Hepatocyte (in vitro differentiated cells): ENCODE data around the gene DYRK1A. TPM values are rescaled to one million over a fixed set of nuclear protein-coding genes. Genes with fewer than 3 reads are reported as not detected.

ENCODE experiments used
- DNase-seq: peaks from one replicate; pipeline ENCODE4 v3.0.0-alpha.2; 2016; ENCODE audit warnings: low spot score
- H2AFZ ChIP-seq: fragments of 200-600 bp; sonication (generic); 2 replicates; pipeline ENCODE4 v1.6.0; 2016; ENCODE audit warnings: antibody characterized with exemption, mild to moderate bottlenecking
- H3K27ac ChIP-seq: fragments of 200-600 bp; sonication (generic); 2 replicates; pipeline ENCODE4 v1.5.1; 2016; ENCODE audit warnings: mild to moderate bottlenecking
- H3K27me3 ChIP-seq: fragments of 200-600 bp; sonication (generic); 2 replicates; pipeline ENCODE4 v1.6.1; 2016
- H3K36me3 ChIP-seq: fragments of 200-600 bp; sonication (generic); replicated peaks from 2 replicates; pipeline ENCODE4 v1.5.1; 2016; ENCODE audit warnings: low read depth; ENCODE audit not compliant: insufficient read depth
- H3K4me1 ChIP-seq: fragments of 200-600 bp; sonication (generic); 2 replicates; pipeline ENCODE4 v1.5.1; 2016; ENCODE audit warnings: mild to moderate bottlenecking, moderate library complexity; ENCODE audit not compliant: insufficient read depth
- H3K4me2 ChIP-seq: fragments of 200-600 bp; sonication (generic); 2 replicates; pipeline ENCODE4 v1.6.0; 2016
- H3K4me3 ChIP-seq: fragments of 200-600 bp; sonication (generic); 2 replicates; pipeline ENCODE4 v1.5.1; 2016; ENCODE audit warnings: mild to moderate bottlenecking
- H3K79me2 ChIP-seq: fragments of 200-600 bp; sonication (generic); 2 replicates; pipeline ENCODE4 v1.6.0; 2017; ENCODE audit warnings: mild to moderate bottlenecking
- H3K9me2 ChIP-seq: fragments of 200-600 bp; sonication (generic); replicated peaks from 2 replicates; pipeline ENCODE4 v1.6.0; 2017; ENCODE audit warnings: mild to moderate bottlenecking; ENCODE audit not compliant: insufficient read depth
- H3K9me3 ChIP-seq: fragments of 200-600 bp; sonication (generic); 2 replicates; pipeline ENCODE4 v1.5.1; 2016; ENCODE audit warnings: low read depth, mild to moderate bottlenecking
- H4K20me1 ChIP-seq: fragments of 200-600 bp; sonication (generic); 2 replicates; pipeline ENCODE4 v1.6.0; 2016; ENCODE audit warnings: mild to moderate bottlenecking; ENCODE audit not compliant: insufficient read depth, poor library complexity, severe bottlenecking
- EZH2 ChIP-seq: fragments of 200-600 bp; sonication (generic); IDR thresholded peaks from 2 replicates; pipeline ENCODE4 v1.6.1; 2016; ENCODE audit warnings: antibody characterized with exemption, mild to moderate bottlenecking, borderline replicate concordance
- EZH2phosphoT487 ChIP-seq: fragments of 200-600 bp; sonication (generic); IDR thresholded peaks from one replicate; pipeline ENCODE4 v1.6.1; 2018; ENCODE audit warnings: antibody characterized with exemption, mild to moderate bottlenecking, low read depth, moderate library complexity; ENCODE audit not compliant: unreplicated experiment, severe bottlenecking
- whole genome bisulfite sequencing: methylation state at CpG from one replicate; pipeline ENCODE4 v1.1.6; 2016; ENCODE audit warnings: low lambda C conversion rate; ENCODE audit errors: missing lambda C conversion rate; 5-methylcytosine and 5-hydroxymethylcytosine counted together
- polyA plus RNA-seq: library from polyadenylated mRNA; unstranded; fragments of >200 nt; fragmentation: Nextera tagmentation; extraction: Ambion mirVana; gene quantifications from 2 replicates; pipeline ENCODE4 v1.2.1, GENCODE V29; 2016
- total RNA-seq: library from RNA; depleted of rRNA; stranded (reverse); fragments of >200 nt; gene quantifications from 2 replicates; pipeline ENCODE4 v1.2.3, GENCODE V29; 2014
- TF ChIP-seq, protein P1 (sequence below): fragments of 200-600 bp; sonication (generic); IDR thresholded peaks from 2 replicates; pipeline ENCODE4 v1.5.1; 2016; ENCODE audit warnings: antibody characterized with exemption, mild to moderate bottlenecking; ENCODE audit not compliant: poor library complexity

Gene DYRK1A
- total and polyA plus RNA-seq, 2 experiments from 2014 or later, result 4.9 to 85.2 TPM

DNA sequence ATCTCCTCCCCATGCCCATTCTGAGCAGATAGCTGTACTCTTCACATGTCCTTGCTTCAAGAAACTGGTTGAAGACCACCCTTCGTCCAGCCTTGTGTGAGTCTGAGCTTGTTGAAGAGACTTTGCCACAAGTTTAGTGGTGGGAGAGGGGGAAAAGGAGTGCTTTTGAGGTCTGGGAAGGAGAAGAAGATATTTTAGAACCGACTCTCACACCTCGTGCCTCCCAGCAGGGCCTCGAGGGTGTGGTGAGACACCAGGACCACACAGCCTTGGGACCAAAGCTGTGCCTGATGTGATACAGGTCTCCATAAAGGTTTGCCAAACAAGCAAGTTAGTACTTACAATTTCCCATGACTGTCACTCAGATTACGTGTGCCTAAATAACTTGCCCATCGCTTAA, 201.8 kb downstream of the DYRK1A start:
- TF ChIP-seq, protein P1, sequence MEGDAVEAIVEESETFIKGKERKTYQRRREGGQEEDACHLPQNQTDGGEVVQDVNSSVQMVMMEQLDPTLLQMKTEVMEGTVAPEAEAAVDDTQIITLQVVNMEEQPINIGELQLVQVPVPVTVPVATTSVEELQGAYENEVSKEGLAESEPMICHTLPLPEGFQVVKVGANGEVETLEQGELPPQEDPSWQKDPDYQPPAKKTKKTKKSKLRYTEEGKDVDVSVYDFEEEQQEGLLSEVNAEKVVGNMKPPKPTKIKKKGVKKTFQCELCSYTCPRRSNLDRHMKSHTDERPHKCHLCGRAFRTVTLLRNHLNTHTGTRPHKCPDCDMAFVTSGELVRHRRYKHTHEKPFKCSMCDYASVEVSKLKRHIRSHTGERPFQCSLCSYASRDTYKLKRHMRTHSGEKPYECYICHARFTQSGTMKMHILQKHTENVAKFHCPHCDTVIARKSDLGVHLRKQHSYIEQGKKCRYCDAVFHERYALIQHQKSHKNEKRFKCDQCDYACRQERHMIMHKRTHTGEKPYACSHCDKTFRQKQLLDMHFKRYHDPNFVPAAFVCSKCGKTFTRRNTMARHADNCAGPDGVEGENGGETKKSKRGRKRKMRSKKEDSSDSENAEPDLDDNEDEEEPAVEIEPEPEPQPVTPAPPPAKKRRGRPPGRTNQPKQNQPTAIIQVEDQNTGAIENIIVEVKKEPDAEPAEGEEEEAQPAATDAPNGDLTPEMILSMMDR, result no peak
- TF ChIP-seq EZH2phosphoT487, result no peak
- TF ChIP-seq EZH2, result no peak
- H3K4me2 ChIP-seq, result no peak overlapping the region
- no peaks in the 10 kb centered on the region for H3K27me3 ChIP-seq
- H3K9me3 ChIP-seq, result no peaks in the 10 kb centered on the region
- peaks cover 11% of the 10 kb centered on the region for H3K4me1 ChIP-seq
- 85% methylated on average over 6 of the region's 6 CpGs for WGBS
- no peaks in the 10 kb centered on the region for H3K79me2 ChIP-seq
- no peaks in the 10 kb centered on the region for H3K9me2 ChIP-seq
- H3K27ac ChIP-seq, result no peak overlapping the region
- H3K4me3 ChIP-seq, result no peak overlapping the region
- no peaks in the 10 kb centered on the region for H4K20me1 ChIP-seq
- no peaks in the 10 kb centered on the region for H3K36me3 ChIP-seq
- no peak overlapping the region for H2AFZ ChIP-seq
- no peak for DNase-seq

DNA sequence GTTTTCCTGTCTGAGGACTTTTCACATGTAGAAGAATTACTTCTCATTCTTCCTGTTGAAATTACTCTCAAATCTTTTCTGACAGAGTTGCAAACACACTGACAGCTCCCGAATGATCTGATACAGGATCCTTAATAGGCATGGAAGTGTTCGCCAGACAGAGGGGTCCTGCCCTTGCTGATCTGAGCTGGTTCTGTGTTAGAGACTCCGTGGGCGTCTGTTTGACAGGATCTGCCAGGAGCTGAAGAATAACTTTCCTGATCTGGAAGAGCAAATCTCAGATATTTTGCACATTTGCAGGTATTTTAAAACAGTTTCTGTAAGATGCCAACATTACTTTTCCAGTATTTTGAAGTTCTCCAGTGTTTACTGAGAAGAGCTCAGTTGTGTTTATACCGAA, 202.3 kb downstream of the DYRK1A start:
- 69% methylated on average over 5 of the region's 5 CpGs for WGBS
- TF ChIP-seq EZH2, result no peak
- TF ChIP-seq EZH2phosphoT487, result no peak
- TF ChIP-seq, protein P1, result no peak
- no peaks in the 10 kb centered on the region for H4K20me1 ChIP-seq

DNA sequence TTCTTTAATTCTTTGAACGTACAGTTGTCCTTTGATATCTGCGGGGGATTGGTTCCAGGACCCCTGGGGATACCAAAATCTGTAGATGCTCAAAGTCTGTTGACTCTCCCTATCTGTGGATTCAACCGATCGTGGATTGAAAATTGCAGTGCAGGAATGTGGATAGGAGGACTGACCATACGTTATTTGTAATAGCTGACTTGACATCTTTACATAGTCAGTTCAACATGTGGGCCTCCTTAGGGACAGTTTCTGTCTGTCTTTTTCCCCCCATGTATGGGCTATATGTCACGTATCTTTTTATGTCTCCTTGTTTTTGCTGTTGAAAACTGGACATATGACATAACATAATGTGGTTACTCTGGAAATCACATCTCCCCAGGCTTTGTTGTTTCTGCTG, 204.9 kb downstream of the DYRK1A start:
- TF ChIP-seq, protein P1, result no peak
- no peak for TF ChIP-seq EZH2phosphoT487
- no peak for TF ChIP-seq EZH2
- Histone ChIP-seq H3K79me2 (no peaks in the 10 kb centered on the region), H4K20me1 (no peaks in the 10 kb centered on the region), H3K27me3 (no peaks in the 10 kb centered on the region), H3K27ac (no peak overlapping the region), H2AFZ (no peak overlapping the region), H3K4me2 (no peak overlapping the region), H3K9me3 (no peaks in the 10 kb centered on the region), H3K4me3 (no peak overlapping the region), H3K36me3 (no peaks in the 10 kb centered on the region), H3K9me2 (no peaks in the 10 kb centered on the region), H3K4me1 (no peaks in the 10 kb centered on the region)
- no peak for DNase-seq
- 83% methylated on average over 6 of the region's 6 CpGs for WGBS

More for the DNA sequence above, 202.3 kb downstream of the DYRK1A start:
- no peak overlapping the region for H3K27ac ChIP-seq
- no peaks in the 10 kb centered on the region for H3K9me3 ChIP-seq
- DNase-seq, result no peak
- H3K9me2 ChIP-seq, result no peaks in the 10 kb centered on the region
- H3K79me2 ChIP-seq, result no peaks in the 10 kb centered on the region
- peaks cover 11% of the 10 kb centered on the region for H3K4me1 ChIP-seq
- no peak overlapping the region for H3K4me3 ChIP-seq
- no peaks in the 10 kb centered on the region for H3K36me3 ChIP-seq
- H3K4me2 ChIP-seq, result no peak overlapping the region
- H2AFZ ChIP-seq, result no peak overlapping the region
- H3K27me3 ChIP-seq, result no peaks in the 10 kb centered on the region

DNA sequence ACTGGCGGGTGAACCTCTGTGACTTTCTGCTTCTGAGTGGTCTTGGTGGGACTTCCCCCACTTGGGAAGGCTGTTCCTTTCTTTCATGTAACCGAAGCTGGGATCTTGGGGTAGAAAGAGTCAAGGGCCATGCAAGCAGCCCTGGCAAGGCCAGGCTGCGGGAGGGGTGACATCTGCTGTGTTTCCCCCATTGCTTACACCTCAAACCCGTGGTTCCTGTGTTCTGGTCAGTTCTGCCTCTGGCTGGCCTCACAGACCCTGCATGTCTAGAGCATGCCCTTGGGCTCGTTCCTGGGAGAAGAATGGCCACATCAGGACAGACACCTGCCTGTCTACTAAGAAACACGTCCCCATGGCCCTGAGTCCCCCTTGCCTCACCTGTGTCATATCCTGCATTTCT, 207.7 kb downstream of the DYRK1A start:
- Histone ChIP-seq H3K4me2 (no peak overlapping the region), H3K9me3 (no peaks in the 10 kb centered on the region), H2AFZ (no peak overlapping the region), H3K79me2 (no peaks in the 10 kb centered on the region), H3K9me2 (no peaks in the 10 kb centered on the region), H3K27me3 (no peaks in the 10 kb centered on the region), H4K20me1 (no peaks in the 10 kb centered on the region), H3K27ac (no peak overlapping the region), H3K4me3 (no peak overlapping the region), H3K36me3 (no peaks in the 10 kb centered on the region), H3K4me1 (no peaks in the 10 kb centered on the region)
- 92% methylated on average over 6 of the region's 6 CpGs for WGBS
- TF ChIP-seq EZH2 (no peak), EZH2phosphoT487 (no peak)
- TF ChIP-seq, protein P1, result no peak
- DNase-seq, result no peak
